HG03025 (cell line): ENCODE data around the gene MAP3K12.
"Not testable (repeated sequence)": the region's sequence is repeated elsewhere in the genome, so short reads cannot be mapped to it uniquely, and the experiment has no call there.

Experiments
- ATAC-seq: cut with Tn5 transposase; IDR thresholded peaks from one replicate; pipeline ENCODE4 v1.9.1; 2021; ENCODE audit warnings: mild to moderate bottlenecking, moderate library complexity; ENCODE audit not compliant: unreplicated experiment, low FRiP score

Gene MAP3K12

DNA sequence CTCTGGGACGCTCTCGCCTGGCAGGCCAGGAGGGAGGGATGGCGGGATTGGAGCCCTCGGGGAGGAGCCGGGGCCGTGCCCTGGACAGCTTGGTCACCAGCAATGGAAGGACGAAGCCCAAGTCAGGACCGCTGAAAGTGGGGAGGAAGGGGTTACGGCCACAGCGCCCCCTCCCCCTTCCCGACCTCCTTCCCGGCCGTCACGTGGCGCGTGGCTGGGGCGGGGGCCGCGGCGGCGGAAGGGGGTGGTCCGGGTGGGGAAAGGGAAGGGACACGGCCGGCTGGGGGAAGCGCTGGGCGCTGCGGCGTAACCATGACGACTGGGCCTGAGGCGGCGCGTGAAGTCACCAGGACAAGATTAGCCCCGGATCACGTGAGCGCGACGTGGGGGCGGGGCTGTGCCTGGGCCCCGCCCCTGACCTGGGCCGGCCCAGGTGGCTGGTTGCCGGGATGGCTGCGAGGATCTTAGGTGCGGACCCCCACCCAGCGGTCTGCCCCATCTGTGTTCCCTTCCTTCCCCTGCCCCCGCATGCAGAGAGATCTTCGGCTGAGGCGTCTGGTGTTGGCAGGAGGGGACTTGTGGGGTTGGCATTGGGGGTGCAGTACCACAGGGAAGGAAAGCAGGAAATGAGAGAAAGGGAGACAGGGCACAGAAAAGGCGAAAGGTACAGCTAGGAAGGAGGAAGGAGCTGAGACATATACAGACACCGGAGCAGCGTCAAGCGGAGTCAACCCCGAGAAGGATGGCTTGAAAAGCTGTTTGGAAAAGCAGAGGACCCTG is 6.2 kb downstream of the MAP3K12 start:
- peak; percentile 91 for ATAC-seq

DNA sequence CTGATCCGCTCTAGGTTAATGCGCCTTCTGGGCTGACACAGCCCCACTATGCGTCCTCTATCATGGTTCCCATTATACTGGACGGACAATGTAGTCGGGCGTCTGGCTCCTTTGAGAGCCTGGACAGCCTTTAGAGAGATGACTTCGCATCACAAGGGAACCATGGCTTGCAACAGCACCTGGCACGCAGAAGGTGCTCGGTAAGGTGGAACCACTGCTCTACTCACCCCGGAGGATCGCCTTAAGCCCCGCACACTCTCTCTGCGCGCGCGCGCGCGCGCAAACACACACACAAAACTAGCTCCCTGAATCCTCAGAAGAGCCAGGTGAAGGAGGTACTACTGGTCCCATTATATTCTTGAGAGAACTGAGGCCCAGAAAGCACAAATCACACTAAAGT is 7.1 kb downstream of the MAP3K12 start:
- ATAC-seq = no peak

DNA sequence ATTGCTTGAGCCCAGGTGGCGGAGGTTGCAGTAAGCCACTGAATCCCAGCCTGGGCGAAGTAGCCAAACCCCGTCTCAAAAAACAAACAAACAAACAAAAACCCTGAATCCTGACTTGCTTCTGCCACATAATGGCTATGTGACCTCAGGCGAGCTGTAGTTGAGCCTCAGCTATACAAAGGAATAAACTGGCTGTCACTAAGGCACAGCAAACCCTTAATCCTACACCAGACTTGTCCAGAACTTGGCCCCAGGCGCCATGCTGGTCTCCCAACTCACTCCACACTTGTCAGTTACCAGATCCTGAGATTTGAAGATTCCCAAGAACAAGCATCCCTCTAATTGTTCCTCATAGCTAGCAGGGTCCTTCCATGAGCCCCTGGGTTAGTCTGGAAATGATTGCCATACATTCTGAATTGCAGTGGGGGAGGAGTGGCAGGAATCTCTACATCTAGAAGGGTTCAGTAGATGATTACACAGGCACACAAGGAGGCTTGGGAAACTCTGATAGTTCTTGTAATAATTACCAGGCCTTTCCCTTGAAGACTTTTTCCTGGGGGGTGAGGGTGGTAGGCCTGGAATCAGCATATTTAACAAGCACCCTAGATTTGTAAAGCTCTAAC is 9.9 kb downstream of the MAP3K12 start:
- no peak for ATAC-seq

GRCh38 chr12:53486736-53487487 is 12.3 kb downstream of the MAP3K12 start:
- ATAC-seq = no peak

DNA sequence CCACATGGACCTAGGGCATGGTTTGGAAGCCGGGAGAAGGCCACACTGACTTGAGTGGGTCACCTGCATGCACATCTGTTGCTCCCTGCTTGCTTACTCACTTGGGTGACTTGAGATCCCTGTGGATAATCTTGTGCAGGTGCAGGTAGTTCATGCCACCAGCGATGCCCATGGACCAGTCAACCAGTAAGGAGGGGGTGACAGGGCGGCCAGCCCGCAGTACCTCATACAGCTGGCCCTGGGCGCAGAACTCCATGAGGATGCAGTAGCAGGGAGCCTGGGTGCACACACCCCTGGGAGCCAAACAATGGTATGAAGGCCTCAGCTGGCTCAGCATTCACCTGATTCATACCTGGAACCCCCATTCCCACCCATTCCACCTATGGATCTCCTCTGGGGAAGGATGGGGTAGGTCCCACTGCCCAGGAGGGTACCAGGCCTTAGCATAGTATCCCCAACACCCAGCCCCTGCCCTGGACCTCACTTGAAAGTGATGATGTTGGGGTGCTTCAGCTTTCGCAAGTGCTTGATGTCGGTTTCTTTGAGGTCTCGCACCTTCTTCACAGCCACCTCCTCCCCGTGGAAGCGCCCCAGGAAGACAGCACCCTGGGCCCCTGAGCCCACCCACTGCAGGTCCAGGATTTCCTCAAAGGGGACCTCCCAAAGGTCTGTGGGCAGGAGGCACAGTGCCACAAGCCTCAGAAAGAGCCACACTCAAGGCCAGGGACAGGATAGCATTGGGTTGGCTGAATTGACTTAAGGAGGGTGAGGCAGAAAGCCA is 13.1 kb downstream of the MAP3K12 start:
- no peak for ATAC-seq

DNA sequence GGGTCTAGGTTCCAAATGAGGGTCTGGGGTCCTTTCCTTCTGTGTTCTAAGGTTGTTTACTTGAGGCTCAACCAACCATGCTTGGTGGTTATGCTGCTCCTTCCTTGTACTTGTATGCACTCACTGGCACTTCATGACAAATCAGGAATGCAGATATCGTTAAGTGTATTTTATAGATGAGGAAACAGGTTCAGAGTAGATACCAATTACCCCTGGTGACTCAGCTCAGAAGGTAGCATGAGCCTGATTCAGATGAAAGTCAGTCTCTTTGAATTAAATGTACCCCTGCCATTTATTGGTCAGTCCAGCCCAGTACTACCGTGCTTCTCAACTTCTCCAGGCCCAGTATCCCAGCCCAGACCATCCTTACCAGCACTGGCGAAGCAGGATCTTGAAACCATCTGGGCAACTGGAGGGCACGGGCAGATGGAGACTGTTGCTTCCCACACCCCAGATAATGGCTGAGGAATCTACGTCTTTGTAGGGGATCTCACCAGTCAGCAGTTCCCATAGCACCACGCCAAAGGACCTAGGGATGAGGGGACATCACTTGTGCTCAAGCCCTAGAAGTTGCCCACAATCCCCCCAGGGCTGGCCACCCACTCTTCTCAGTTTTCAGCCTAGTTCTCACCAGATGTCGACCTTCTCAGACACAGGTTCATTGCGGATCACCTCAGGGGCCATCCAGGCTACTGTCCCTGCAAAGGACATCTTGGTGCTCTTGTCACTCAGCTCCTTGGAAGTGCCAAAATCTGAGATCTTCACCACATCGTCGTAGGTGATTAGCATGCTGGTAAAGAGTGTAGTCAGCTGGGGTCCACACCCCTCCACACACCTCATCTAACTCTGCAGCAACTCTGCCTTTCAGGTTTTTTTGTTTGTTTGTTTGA is 14.3 kb downstream of the MAP3K12 start:
- no peak for ATAC-seq

- ATAC-seq = no peak
Measured at GRCh38 chr12:53483979-53484377, 15.3 kb downstream of the MAP3K12 start.

GRCh38 chr12:53483225-53483978 is 15.9 kb downstream of the MAP3K12 start:
- ATAC-seq = no peak

DNA sequence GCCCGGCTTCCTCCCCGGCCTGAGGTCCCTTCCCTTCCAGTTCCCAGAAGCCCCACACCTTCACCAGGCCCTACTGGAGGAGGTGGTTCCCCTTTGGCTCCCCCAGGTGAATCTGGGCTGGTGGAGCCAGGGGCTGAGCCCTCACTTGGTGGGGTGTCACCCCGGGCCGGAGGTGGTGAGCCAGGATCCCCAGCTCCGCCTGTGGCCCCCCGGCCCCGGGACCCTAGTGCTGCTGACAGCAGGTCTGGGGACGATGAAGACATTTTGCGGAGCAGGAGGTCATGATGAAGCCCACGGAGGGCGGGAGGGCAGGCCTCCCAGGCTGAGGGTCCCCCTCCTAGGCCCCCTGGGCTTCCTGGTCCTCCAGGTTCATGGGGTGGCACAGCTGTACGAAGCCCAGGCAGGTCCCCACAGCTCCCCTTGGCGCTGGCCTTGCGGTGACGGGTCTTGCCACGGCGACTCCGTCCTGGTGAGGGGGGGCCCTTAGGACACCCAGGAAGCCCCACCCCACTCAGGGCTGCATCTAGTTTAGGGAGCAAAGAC is 16.6 kb downstream of the MAP3K12 start:
- no peak for ATAC-seq

GRCh38 chr12:53481939-53482586 is 17.2 kb downstream of the MAP3K12 start:
- no peak for ATAC-seq

GRCh38 chr12:53481458-53481857 is 17.8 kb downstream of the MAP3K12 start:
- ATAC-seq = not testable (repeated sequence)

DNA sequence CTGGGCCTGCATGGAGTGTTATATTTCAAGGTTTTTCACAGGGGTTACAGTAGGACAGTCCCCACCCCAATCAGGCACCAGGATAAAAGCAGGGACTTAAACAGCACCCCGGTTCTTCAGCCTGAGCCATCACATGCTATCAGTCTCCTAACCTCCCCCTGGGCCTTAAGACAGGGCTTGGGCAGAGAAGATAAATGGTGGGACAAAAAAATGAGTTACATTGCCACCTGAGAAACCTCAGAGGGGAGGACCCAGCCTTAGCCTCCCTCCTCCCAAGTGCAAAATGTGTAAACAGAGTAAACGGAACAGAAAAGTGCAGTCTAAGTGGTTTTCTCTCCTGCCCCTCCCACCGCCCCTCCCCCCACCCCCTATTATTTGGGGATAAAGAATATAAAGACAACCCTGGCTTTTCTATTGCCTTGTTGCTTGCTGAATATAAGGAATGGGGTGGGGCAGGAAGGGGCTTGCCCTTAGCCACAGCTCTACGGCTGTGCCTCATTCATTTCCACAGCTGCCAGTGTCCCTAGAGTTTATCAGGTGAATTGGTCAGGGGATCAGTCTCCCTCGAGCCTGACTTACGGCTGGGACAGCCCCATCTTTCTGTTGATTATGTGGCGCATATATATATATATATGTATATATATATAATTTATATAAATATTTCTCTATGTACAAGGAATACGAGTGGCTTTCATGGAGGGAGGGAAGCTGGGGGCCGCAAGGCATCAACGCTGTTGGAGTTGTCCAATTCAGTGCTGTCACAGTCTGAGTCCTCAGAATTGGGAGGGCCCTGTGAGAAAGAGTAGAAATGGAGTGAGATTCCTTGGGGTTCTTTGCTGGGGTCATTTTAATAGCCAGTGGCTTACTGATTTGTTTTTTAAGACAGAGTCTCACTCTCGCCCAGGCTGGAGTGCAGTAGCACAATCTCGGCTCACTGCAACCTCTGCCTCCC is 18.5 kb downstream of the MAP3K12 start:
- no peak for ATAC-seq

GRCh38 chr12:53479331-53479730 is 19.9 kb downstream of the MAP3K12 start:
- ATAC-seq = no peak

DNA sequence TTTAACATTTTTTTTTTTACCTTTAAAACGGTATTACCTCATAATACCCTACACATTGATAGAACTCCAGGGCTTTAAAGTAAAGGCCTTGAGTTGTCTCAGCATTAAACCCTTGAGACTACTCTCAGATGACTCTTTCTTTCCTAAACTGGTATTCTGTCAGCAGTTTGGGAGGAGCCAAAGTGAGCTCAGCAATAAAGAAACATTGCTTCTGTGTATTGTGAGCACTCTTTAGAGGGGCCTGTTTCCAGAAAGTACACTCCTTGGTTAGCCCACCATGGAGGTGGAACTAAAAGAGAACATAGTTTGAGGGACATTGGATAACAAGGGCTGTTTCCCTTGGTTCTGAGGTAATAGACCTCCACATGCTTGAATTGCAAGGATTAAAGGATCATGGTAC is 20.4 kb downstream of the MAP3K12 start:
- ATAC-seq = no peak

DNA sequence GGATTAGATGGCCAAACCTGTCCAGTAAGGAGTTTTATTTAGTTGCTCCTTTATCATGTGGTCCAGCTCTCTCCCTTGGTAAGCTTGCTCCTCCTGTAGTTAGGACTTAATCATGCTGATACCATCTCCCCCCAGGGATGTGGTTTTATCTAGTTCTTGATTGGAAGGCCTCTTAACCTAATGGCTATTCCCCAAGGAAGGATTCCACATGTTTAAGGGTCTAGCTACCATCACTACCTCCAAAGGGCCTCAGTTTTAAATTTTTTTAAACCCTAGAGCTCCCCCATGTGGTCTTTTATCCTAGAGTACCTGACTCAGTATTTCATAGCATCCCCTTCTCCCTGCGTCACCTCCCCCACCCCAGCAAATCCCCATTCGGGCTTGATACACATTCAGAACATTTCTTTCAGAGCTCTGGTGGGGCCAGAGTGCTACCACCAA is 22.5 kb downstream of the MAP3K12 start:
- ATAC-seq = no peak

- ATAC-seq = no peak
Measured at GRCh38 chr12:53474819-53475218, 24.4 kb downstream of the MAP3K12 start.

DNA sequence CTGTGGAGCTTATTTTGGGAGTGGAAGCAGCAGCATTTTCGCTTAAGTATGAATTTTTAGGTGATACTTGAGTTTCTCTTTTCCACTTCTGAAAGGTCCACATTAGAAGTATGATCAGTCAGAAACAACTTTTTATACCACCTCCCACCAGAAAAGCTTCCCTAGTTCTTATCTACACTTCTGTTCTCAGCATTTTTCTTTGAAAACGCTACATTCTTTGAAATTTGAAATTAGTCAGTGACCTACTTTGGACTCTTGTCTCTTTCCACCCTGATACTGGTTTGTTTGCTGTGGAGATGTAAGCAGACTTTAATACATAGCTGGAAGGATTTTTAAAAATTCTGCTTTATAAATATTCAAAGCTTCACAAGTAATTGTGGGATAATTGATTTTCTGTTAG is 25.2 kb downstream of the MAP3K12 start:
- ATAC-seq = no peak
